ENCODE measurements around the gene TUBB4B. TPM values are rescaled to one million over a fixed set of nuclear protein-coding genes. Genes with fewer than 3 reads are reported as not detected.
A peak's percentile ranks its signal among the peaks of the same experiment; 100 is the strongest.

The TUBB4B gene
- total RNA-seq, 4 donors from 2014 or later, result 367 to 753 (median 540) TPM

DNA sequence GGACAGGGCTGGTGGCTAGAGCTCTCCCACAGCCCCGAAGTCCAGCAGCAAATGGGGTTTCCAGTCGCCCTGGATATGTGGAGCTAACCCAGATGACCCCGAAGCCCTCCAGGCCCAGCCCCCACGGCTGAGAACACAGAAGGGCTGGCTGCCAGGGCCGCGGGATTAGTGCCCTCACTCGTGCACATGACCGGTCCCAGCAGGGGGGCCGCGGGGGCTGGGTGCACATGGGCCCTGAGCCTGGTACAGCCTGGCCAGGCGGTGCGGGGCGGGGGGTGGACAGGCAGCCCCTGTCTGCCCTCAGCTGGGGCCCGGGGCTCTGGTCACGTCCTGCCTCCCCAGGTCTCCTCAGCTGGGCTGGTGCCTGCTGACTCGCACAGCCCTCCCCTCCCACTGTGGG is 46.7 kb upstream of the TUBB4B start:
- Histone ChIP-seq H3K4me1 (peaks cover 64 to 90% (median 66%) of the 10 kb centered on the region in 3 donors), H3K4me3 (peak overlapping the region; percentile 6 to 44 (median 27)), H3K27me3 (no peaks in the 10 kb centered on the region), H3K36me3 (peaks cover 12 to 41% (median 15%) of the 10 kb centered on the region in 3 donors), H3K9me3 (no peaks in the 10 kb centered on the region), H3K27ac (peak overlapping the region in 3 of 4 donors; percentile 74 to 87 (median 86))
- no CpG with 5 or more reads among the region's 16 CpGs for WGBS, 2 donors
- DNase-seq, result no peak
- no peak for TF ChIP-seq POLR2A (IDR thresholded peaks at IDR 0.05)
- TF ChIP-seq, protein P1, sequence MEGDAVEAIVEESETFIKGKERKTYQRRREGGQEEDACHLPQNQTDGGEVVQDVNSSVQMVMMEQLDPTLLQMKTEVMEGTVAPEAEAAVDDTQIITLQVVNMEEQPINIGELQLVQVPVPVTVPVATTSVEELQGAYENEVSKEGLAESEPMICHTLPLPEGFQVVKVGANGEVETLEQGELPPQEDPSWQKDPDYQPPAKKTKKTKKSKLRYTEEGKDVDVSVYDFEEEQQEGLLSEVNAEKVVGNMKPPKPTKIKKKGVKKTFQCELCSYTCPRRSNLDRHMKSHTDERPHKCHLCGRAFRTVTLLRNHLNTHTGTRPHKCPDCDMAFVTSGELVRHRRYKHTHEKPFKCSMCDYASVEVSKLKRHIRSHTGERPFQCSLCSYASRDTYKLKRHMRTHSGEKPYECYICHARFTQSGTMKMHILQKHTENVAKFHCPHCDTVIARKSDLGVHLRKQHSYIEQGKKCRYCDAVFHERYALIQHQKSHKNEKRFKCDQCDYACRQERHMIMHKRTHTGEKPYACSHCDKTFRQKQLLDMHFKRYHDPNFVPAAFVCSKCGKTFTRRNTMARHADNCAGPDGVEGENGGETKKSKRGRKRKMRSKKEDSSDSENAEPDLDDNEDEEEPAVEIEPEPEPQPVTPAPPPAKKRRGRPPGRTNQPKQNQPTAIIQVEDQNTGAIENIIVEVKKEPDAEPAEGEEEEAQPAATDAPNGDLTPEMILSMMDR (IDR thresholded peaks at IDR 0.05), result no peak
- intact Hi-C loops (cut with DNase I), result no loop called here

DNA sequence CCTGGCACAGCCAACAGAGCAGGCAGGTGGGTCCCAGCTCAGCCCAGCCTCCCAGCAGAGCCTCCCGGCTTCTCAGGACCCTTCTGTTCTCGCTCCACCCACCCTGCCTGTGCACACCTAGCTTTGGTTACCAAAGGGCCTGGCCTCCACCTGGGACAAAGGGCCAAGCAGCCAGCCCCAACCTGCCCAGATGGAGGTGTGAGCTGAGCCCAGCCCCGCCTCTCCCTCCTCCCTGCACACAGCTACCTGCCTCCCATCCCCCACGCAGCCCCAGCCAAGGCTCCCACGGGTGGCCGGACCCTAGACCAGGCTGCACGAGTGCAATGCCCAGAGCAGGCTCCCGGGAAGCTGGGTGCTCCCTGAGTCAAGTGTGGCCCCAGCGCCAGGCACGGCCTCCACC is 46.2 kb upstream of the TUBB4B start:
- Histone ChIP-seq H3K4me1 (peaks cover 64 to 90% (median 65%) of the 10 kb centered on the region in 3 donors), H3K27me3 (no peaks in the 10 kb centered on the region), H3K4me3 (peak overlapping the region; percentile 6 to 44 (median 27)), H3K27ac (peak overlapping the region; percentile 58 to 87 (median 80)), H3K36me3 (peaks cover 11 to 38% (median 14%) of the 10 kb centered on the region in 3 donors), H3K9me3 (no peaks in the 10 kb centered on the region)
- DNase-seq, result no peak
- WGBS, 2 donors, result 14 to 70% methylated on average over 1 to 4 of the region's 10 CpGs
- intact Hi-C loops (cut with DNase I), result no loop called here
- no peak for TF ChIP-seq POLR2A (IDR thresholded peaks at IDR 0.05)
- TF ChIP-seq, protein P1 (IDR thresholded peaks at IDR 0.05), result no peak

DNA sequence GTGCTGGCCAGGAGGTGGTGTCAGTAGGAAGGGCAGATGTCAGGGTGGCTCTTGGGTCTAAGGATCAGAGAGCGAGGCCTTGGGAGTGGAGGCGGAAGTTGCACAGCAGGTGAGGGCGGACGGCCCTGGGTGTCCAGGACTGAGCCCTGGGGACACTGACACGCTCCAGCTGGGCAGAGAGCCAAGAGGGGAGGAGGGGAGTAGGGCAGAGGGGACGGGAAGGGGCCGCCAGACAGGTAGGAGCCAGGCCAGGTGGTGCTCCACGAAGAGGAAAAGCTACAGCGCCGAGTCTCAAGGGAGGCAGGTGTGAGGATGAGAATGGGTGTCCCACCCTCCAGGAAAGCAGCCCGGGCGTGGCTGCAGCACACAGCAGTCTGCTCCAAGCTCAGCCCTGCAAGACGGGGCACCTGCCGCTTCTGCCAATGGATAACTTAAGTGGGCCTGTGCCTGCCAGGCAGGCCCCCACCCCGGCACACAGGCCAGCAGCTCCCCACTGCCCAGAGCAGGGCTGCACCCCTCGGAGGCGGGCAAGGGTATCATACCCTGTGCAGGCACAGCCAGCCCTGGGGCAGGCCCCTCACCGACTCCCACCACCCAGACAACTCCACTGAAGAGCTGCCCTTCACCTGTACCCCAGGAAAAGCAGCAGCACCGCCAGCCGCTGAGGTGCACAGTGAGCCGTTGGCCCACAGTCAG is 45.4 kb upstream of the TUBB4B start:
- DNase-seq, result no peak
- intact Hi-C loops (cut with DNase I), result no loop called here
- H3K4me1 ChIP-seq, result peaks cover 56 to 83% (median 58%) of the 10 kb centered on the region in 3 donors
- no peaks in the 10 kb centered on the region for H3K27me3 ChIP-seq
- peaks cover 3 to 30% (median 8%) of the 10 kb centered on the region in 3 donors for H3K36me3 ChIP-seq
- peak overlapping the region; percentile 58 to 87 (median 80) for H3K27ac ChIP-seq
- no peaks in the 10 kb centered on the region for H3K9me3 ChIP-seq
- WGBS, 2 donors, result 48% methylated on average over 14 to 15 of the region's 21 CpGs
- TF ChIP-seq, protein P1 (IDR thresholded peaks at IDR 0.05), result no peak
- TF ChIP-seq POLR2A (IDR thresholded peaks at IDR 0.05), result no peak
- H3K4me3 ChIP-seq, result peak overlapping the region; percentile 6 to 44 (median 27)

DNA sequence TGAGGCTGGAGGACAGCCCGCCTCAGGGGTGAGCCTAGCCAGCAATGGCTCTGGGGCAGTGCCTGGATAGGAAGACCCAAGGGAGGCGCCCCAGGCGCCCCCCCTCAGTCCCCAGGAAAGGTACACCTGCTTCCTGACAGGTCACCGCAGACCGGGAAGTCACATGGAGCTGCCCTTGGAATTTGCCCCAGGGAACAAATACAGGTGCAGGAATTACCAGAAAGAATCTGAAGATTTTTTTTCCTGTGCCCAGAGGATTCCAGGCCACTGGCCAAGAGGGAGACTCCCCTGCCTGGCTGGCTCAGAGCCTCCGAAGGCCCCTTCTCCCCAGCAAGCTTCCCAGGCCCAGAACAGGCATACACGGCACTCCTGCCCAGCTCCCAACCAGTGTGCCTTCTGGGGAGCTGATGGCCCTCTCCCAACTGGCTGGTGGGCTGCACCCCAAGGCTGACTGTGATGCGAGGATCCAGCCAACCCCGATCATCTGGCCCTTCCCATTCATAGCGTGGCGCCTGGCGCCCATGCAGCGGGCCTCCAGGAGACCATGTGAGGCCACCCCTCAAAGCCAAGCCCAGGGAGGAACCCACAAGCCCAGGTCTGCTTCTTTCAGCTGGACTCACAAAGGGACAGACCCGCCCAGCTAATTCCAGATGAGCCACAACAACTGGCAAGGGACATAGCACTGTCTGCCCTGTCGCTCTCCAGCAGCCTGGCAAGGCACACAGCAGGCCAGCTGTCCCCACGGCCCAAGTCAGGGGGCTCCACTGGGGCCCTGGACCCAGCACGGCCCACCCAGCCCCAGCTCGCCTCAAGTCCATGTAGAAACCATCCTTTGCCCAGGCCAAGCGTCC is 42.8 kb upstream of the TUBB4B start:
- no peak for DNase-seq
- Histone ChIP-seq H3K36me3 (peaks cover 0 to 4% (median 0%) of the 10 kb centered on the region in 3 donors), H3K4me3 (peak overlapping the region in 3 of 4 donors; percentile 72 to 82 (median 72)), H3K27ac (peak overlapping the region in 2 of 4 donors; percentile 70 to 94), H3K9me3 (no peaks in the 10 kb centered on the region), H3K4me1 (peaks cover 67 to 91% (median 69%) of the 10 kb centered on the region in 3 donors), H3K27me3 (no peaks in the 10 kb centered on the region)
- WGBS, 2 donors, result 46% methylated on average over 3 of the region's 19 CpGs; no CpG with 5 or more reads in 1 of the 2 donors
- TF ChIP-seq, protein P1 (IDR thresholded peaks at IDR 0.05), result no peak
- no peak for TF ChIP-seq POLR2A (IDR thresholded peaks at IDR 0.05)
- intact Hi-C loops (cut with DNase I), result no loop called here
